Measurements from ENCODE around the gene RIIAD1. TPM values are rescaled to one million over a fixed set of nuclear protein-coding genes. Genes with fewer than 3 reads are reported as not detected.

The RIIAD1 gene
- total RNA-seq, 1 experiment from 2014 or later, result 0.12 TPM

- DNase-seq (ENCODE audit: low read depth, low spot score) (no peak), ATAC-seq (no peak)
- Histone ChIP-seq H3K27me3 (ENCODE audit: insufficient read depth, low read length) (no peaks in the 10 kb centered on the region), H3K36me3 (ENCODE audit: control insufficient read depth in 1 of 2, insufficient read depth in 2 of 2, low read length in 2 of 2) (no peaks in the 10 kb centered on the region), H3K4me2 (ENCODE audit: low read length) (no peak overlapping the region), H4K20me1 (ENCODE audit: insufficient read depth) (no peaks in the 10 kb centered on the region), H3K4me1 (ENCODE audit: control insufficient read depth in 1 of 2, insufficient read depth in 2 of 2, low read length in 2 of 2) (peaks cover 22 to 35% of the 10 kb centered on the region in 2 experiments), H3K4me3 (replicated peaks in 1 of 2; ENCODE audit: low read depth in 1 of 2, low read length in 2 of 2) (no peak overlapping the region), H3K27ac (ENCODE audit: low read depth, low read length) (no peak overlapping the region), H3K9me3 (ENCODE audit: control insufficient read depth in 1 of 2, insufficient read depth in 1 of 2, low read depth in 1 of 2, low read length in 2 of 2) (no peaks in the 10 kb centered on the region), H3K9ac (ENCODE audit: low read length) (no peak overlapping the region), H2AFZ (ENCODE audit: low read depth, low read length, poor library complexity, severe bottlenecking) (no peak overlapping the region), H3K79me2 (ENCODE audit: insufficient read depth, low read length) (no peaks in the 10 kb centered on the region), H3K9me2 (ENCODE audit: insufficient read depth) (no peaks in the 10 kb centered on the region)
- intact Hi-C loops (cut with micrococcal nuclease), result no loop called here
- no peak for TF ChIP-seq REST (IDR thresholded peaks at IDR 0.05; ENCODE audit: low read depth)
- TF ChIP-seq EZH2phosphoT487 (IDR thresholded peaks at IDR 0.05; ENCODE audit: borderline replicate concordance), result no peak
- TF ChIP-seq FOSL1 (IDR thresholded peaks at IDR 0.05; ENCODE audit: low read depth), result no peak
- TF ChIP-seq JUND (IDR thresholded peaks at IDR 0.05), result no peak
- no peak for TF ChIP-seq SP1 (IDR thresholded peaks at IDR 0.05; ENCODE audit: low read depth)
- no peak for TF ChIP-seq RAD21 (IDR thresholded peaks at IDR 0.05; ENCODE audit: low read depth)
- TF ChIP-seq ZFX (IDR thresholded peaks at IDR 0.05), result no peak
- TF ChIP-seq SRF (IDR thresholded peaks at IDR 0.05; ENCODE audit: low read depth), result no peak
- no peak for TF ChIP-seq ZBTB33 (IDR thresholded peaks at IDR 0.05; ENCODE audit: extremely low read depth, insufficient replicate concordance, low read length)
- no peak for TF ChIP-seq ELF1 (IDR thresholded peaks at IDR 0.05; ENCODE audit: borderline replicate concordance, low read depth)
- no peak for TF ChIP-seq CBX3 (IDR thresholded peaks at IDR 0.05; ENCODE audit: low read depth)
- no peak for TF ChIP-seq EZH2 (IDR thresholded peaks at IDR 0.05)
- TF ChIP-seq CTCF (IDR thresholded peaks at IDR 0.05 in 2 of 3, conservative IDR thresholded peaks at IDR 0.05 in 1 of 3; ENCODE audit: borderline replicate concordance in 1 of 3, insufficient read depth in 1 of 3, low read depth in 2 of 3, low read length in 2 of 3), result no peak
- TF ChIP-seq SIN3A (IDR thresholded peaks at IDR 0.05; ENCODE audit: low read depth), result no peak
- CTCF ChIA-PET, result interaction anchor here (1.5 kb wide), 1 partner anchor 9 kb away, joined by 5 read pairs; no protein-coding TSS in a partner anchor
- no TSS peak for BruUV-seq (replicated peaks)
- POLR2A ChIA-PET, result interaction anchor here (0.5 kb wide), 1 partner anchor 138 kb away, joined by 3 read pairs; no protein-coding TSS in a partner anchor
- RAD21 ChIA-PET (ENCODE audit: low non-redundant PET in 1 of 2, low total read pairs in 2 of 2, uncharacterized antibody in 2 of 2, unreplicated experiment in 2 of 2), result no interaction called here
Measured at GRCh38 chr1:151684128-151684527, 37.2 kb upstream of the RIIAD1 start.
